Activated naive CD4-positive, alpha-beta T cell treated with Interleukin-2 at 50 U/mL for 16 hours (primary cell): ENCODE data around the gene PANK1.
"Not testable (repeated sequence)": the region's sequence is repeated elsewhere in the genome, so short reads cannot be mapped to it uniquely, and the experiment has no call there.

Experiments
- DNase-seq: peaks from one replicate; pipeline ENCODE4 v3.0.0-alpha.2; 2020

Gene PANK1

GRCh38 chr10:89651916-89652573 lies 7.0 kb upstream of the PANK1 start:
- no peak for DNase-seq

- DNase-seq: no peak
Observed at GRCh38 chr10:89651205-89651915, 6.3 kb upstream of the PANK1 start.

- no peak for DNase-seq
Observed at GRCh38 chr10:89649051-89649450, 4.0 kb upstream of the PANK1 start.

GRCh38 chr10:89648074-89648473 lies 3.0 kb upstream of the PANK1 start:
- DNase-seq: no peak

- DNase-seq: no peak
Observed at GRCh38 chr10:89646889-89647657, 2.0 kb upstream of the PANK1 start.

GRCh38 chr10:89645742-89646172 lies 715 bp upstream of the PANK1 start:
- DNase-seq: no peak

- DNase-seq: no peak
Observed at GRCh38 chr10:89644691-89644966, 413 bp downstream of the PANK1 start.

GRCh38 chr10:89643812-89644690 lies 991 bp downstream of the PANK1 start:
- DNase-seq: peak; percentile 72

- DNase-seq: no peak
Observed at GRCh38 chr10:89643431-89643811, 1.6 kb downstream of the PANK1 start.

- DNase-seq: no peak
Observed at GRCh38 chr10:89642193-89642592, 2.8 kb downstream of the PANK1 start.

GRCh38 chr10:89640241-89640640 lies 4.8 kb downstream of the PANK1 start:
- DNase-seq: no peak

GRCh38 chr10:89639326-89639725 lies 5.7 kb downstream of the PANK1 start:
- DNase-seq: no peak

GRCh38 chr10:89637113-89637512 lies 7.9 kb downstream of the PANK1 start:
- DNase-seq: no peak

- DNase-seq: no peak
Observed at GRCh38 chr10:89634637-89635036, 10.4 kb downstream of the PANK1 start.

GRCh38 chr10:89633484-89633883 lies 11.6 kb downstream of the PANK1 start:
- no peak for DNase-seq

- DNase-seq: no peak
Observed at GRCh38 chr10:89632824-89633223, 12.2 kb downstream of the PANK1 start.

- DNase-seq: no peak
Observed at GRCh38 chr10:89627830-89628229, 17.2 kb downstream of the PANK1 start.

- no peak for DNase-seq
Observed at GRCh38 chr10:89625041-89625765, 19.8 kb downstream of the PANK1 start.

GRCh38 chr10:89624020-89624419 lies 21.0 kb downstream of the PANK1 start:
- DNase-seq: no peak

- no peak for DNase-seq
Observed at GRCh38 chr10:89622151-89622550, 22.9 kb downstream of the PANK1 start.

GRCh38 chr10:89621438-89621837 lies 23.6 kb downstream of the PANK1 start:
- no peak for DNase-seq

GRCh38 chr10:89620296-89620695 lies 24.7 kb downstream of the PANK1 start:
- DNase-seq: not testable (repeated sequence)
